Heart left ventricle (tissue), 13 donors: ENCODE measurements around the gene MYO5B.

ENCODE experiments used
- POLR2A ChIP-seq, 2 donors: fragments of 450-650 bp; IDR thresholded peaks; one replicate each; pipeline ENCODE4 v1.6.1; 2017; ENCODE audit warnings: antibody characterized with exemption in 2 of 2, mild to moderate bottlenecking in 2 of 2, moderate library complexity in 2 of 2
- TF ChIP-seq, protein P1 (sequence below), 12 donors: fragments of 200-600 bp; sonication (generic) in 4 of 12; IDR thresholded peaks; one replicate each; pipeline versions ENCODE4 v1.5.0 to v1.8.0; 2018 to 2022; ENCODE audit warnings: antibody characterized with exemption in 12 of 12, mild to moderate bottlenecking in 5 of 12
- donor health status: ischemic (EF 13 %, LVEDD 7.1; RV severe dilation, severe dysfunction).
- donor health status: DM: no; HTN: yes; CAD: no.
- donor health status: DM: no; HTN: no; CAD: no.
- donor health status: ischemic (EF 25% LVEDD 6.9; RV normal size, moderate dysfunction).
- donor health status: ischemic (EF 25% LVEDD 5.7; RV mildly dilated, moderate dysfunction).
- donor health status: ischemic (EF 35%, LVEDD 5.7; RV mildly dilated, moderate dysfunction).
- donor health status: nonischemic (EF 11% LVEDD 7.7; RV severe dilation, severe dysfunction).
- donor health status: DM: yes; HTN: yes; CAD: no.
- donor health status: PGD.
- donor health status: ischemic (EF 29% LVEDD 5.4; RV normal size, mild dysfunction).
- donor health status: nonischemic (EF 23%, LVEDD 6.1; RV moderate dilation, normal function).

DNA sequence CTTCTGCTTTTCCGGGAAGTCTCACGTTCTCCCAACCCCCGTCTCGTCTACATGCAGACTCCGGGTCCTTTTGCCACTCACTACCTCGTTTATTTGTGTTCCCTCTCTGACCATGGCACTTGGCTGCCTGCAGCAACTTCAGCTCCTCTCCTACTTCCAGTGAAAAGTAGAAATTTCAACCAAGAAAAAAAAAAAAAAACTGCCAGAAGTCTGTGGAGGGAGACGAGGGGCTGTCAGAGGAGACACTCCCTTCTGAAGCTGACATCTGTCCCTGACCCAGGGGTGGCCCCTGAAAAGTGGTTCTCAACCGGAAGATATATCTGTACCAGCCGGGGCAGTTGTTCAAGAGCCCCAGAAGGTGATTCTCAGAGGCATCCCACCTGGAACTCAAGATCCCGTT lies 742 bp upstream of the MYO5B start:
- TF ChIP-seq, protein P1, sequence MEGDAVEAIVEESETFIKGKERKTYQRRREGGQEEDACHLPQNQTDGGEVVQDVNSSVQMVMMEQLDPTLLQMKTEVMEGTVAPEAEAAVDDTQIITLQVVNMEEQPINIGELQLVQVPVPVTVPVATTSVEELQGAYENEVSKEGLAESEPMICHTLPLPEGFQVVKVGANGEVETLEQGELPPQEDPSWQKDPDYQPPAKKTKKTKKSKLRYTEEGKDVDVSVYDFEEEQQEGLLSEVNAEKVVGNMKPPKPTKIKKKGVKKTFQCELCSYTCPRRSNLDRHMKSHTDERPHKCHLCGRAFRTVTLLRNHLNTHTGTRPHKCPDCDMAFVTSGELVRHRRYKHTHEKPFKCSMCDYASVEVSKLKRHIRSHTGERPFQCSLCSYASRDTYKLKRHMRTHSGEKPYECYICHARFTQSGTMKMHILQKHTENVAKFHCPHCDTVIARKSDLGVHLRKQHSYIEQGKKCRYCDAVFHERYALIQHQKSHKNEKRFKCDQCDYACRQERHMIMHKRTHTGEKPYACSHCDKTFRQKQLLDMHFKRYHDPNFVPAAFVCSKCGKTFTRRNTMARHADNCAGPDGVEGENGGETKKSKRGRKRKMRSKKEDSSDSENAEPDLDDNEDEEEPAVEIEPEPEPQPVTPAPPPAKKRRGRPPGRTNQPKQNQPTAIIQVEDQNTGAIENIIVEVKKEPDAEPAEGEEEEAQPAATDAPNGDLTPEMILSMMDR (IDR thresholded peaks at IDR 0.05): no peak
- no peak for TF ChIP-seq POLR2A (IDR thresholded peaks at IDR 0.05)
